HG03432 (cell line): ENCODE data around the gene CCR5.
"Not testable (repeated sequence)": the region's sequence is repeated elsewhere in the genome, so short reads cannot be mapped to it uniquely, and the experiment has no call there.

ENCODE experiments used
- ATAC-seq: cut with Tn5 transposase; IDR thresholded peaks from one replicate; pipeline ENCODE4 v1.9.1; 2021; ENCODE audit warnings: mild to moderate bottlenecking, moderate library complexity; ENCODE audit not compliant: unreplicated experiment

The CCR5 gene

DNA sequence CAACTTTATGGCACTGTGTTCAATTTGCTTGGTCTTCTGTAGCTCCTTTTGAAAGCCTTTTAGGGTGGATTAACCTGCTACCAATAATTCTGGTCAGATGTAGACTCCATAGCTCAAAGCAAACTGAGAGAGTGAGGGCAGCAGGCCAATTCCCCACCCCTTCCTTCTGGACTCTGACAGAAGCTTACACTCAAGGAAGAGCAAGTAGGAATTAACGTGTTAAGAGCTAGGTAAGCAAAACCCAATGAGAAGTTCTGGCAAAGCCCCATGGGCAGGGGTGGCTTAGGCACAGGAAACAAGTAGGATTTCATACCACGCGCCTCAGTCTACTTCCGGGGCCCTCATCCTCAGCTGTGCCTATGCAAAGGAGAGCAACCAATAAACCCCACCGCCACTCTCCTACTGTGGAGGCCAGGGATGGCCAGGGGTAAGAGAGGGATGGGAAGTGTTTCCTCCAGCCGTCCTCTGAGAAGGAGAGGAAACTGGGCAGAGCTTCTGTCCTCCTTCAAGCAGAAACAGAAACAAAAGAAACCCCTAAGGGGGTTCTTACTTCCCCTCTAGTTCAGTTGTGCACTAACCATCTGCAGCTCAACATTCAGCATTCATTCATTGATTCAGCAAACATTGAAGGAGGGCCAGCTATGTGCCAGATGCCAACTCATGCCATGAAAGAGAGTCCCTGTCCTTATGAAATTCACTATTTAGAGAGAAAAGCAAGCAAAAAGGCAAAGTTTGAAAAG is 12.6 kb downstream of the CCR5 start:
- no peak for ATAC-seq

- ATAC-seq: no peak
These were observed 13.2 kb downstream of the CCR5 start for GRCh38 chr3:46383951-46384330.

DNA sequence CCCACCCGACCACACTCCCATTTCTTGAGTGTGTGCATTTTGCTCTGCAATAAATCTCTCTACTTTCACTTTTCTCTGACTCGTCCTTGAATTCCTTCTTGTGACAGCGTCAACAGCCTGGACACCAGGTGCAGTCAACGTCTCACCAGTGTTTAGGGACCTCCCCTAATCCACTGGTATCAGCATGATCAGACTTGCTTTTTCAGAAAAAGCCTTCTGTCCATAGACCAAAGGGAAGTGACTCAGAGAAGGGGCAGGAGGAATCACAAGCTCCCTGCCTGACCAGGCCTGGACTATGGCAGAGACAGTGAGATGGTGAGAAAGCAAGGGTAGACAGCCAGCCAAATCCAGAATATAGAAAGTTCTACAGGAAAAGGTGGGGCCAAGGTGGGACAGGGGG is 15.5 kb downstream of the CCR5 start:
- ATAC-seq: no peak

GRCh38 chr3:46388847-46389246 is 18.1 kb downstream of the CCR5 start:
- not testable (repeated sequence) for ATAC-seq

GRCh38 chr3:46389306-46389705 is 18.6 kb downstream of the CCR5 start:
- no peak for ATAC-seq

- not testable (repeated sequence) for ATAC-seq
These were observed 20.8 kb downstream of the CCR5 start for GRCh38 chr3:46391526-46391925.

- ATAC-seq: no peak
These were observed 22.3 kb downstream of the CCR5 start for GRCh38 chr3:46393011-46393410.

- ATAC-seq: no peak
These were observed 23.0 kb downstream of the CCR5 start for GRCh38 chr3:46393554-46394434.

DNA sequence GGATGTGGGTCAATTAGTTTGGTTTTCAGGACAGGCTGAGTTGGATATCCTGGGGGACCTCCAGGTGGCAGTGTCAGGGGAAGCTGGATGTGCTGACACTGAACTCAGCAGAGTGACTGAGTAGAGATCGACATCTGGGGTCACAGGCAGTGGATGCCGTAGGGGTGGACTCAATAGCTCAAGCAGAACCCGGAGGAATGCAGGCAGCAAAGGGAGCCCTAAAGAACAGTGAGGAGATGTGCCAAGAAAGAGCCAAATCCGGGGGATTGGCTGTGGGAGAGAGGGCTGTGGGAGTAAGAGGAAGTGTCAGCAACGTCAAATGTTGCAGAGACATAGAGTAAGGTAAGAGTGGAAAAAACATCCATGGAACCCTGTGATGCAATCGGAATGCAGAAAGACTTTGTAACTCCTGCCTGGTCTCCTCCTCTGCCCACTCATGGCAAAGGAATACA is 24.5 kb downstream of the CCR5 start:
- ATAC-seq: no peak

DNA sequence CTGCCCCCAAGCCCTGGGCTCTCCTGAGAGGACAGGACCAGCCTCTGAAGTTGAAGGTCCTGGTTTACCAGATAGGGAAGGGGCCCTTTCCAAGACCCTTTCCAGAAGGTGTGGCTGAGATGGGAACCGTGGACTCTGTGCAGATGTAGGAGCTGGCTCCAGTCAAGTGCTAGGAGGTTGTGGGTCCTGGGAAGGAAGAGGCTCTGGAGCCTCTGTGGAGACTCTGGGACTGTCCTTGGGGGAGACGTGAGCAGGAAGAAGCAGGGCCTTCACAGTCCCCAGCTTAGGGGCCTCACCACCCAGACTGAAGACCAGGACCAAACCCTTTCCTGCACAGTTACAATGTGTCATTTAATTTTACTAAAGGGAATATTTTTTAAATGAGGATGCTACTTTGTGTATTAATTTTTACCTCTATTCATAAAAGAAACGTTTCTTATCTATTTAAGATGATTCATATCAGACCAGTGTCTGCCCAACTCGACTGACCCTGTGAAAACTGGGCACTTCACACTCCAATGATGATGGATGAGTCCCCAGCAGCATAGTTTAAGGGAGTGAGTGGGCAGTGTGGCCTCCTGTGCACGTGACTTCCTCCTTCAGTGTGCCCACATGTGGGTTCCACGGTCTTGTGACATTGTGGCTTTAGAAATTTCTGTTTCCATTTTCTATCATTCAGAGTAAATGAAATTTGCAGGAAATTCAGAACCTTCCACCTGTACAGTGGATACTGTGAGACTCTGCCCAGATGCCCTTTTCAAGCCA is 25.2 kb downstream of the CCR5 start:
- no peak for ATAC-seq

GRCh38 chr3:46397111-46397510 is 26.4 kb downstream of the CCR5 start:
- no peak for ATAC-seq

- no peak for ATAC-seq
These were observed 27.6 kb downstream of the CCR5 start for GRCh38 chr3:46398186-46398955.

DNA sequence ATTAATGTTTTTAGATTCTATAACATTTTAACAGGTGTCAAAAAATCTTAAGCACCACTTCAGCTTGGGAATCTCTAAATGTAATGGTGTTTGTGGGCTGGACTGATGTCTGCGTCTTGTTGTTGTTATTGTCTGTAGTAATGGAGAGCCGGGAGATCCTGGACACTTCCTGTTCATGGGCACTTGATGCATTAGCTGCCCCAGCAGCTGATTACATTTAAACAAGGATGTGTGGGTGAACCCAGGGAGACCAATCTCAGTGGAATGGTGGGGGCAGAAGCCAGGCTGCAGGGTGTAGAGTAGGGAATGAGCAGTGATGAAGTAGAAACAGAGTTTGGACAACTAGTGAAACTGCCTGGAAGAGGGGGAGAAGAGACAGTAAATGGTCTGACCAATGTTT is 28.4 kb downstream of the CCR5 start:
- ATAC-seq: no peak

- no peak for ATAC-seq
These were observed 28.8 kb downstream of the CCR5 start for GRCh38 chr3:46399557-46399956.

GRCh38 chr3:46400000-46400734 is 29.4 kb downstream of the CCR5 start:
- no peak for ATAC-seq

GRCh38 chr3:46400846-46401245 is 30.1 kb downstream of the CCR5 start:
- no peak for ATAC-seq

GRCh38 chr3:46401579-46401978 is 30.8 kb downstream of the CCR5 start:
- no peak for ATAC-seq

GRCh38 chr3:46402902-46403301 is 32.2 kb downstream of the CCR5 start:
- not testable (repeated sequence) for ATAC-seq

DNA sequence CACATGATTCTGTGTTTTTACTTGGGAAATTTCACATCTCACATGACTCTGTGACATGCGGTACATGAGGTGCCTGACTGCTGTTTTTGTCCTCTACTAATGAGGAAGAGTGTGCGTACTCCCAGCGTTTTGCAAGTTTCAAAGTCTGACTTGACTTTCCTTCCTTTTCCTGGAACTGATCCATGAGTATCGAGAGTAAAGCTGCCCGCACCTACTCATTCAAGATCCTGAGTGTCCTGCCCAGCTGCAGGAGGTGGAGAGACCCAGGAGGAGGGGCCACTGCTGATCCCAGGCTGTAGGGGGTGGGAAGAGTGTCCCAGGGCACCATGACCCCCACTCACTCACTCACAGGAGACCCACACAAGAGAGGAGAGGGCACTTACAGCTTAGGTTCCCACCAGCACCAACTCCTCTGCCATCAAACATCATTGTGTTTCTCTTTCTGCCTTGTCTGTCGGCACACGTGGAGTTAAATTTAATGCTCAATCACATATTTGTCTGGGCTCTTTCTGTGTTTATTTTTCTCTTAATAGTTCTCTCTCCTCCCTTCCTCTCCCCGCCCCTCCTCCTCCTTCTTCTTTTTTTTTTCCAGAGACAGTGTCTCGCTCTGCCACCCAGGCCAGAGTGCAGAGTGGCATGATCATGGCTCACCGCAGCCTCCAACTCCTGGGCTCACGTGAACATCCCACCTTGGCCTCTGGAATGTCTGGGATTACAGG is 34.7 kb downstream of the CCR5 start:
- no peak for ATAC-seq
